C4-2B (cell line): Measurements from ENCODE around the gene BNC2.

Source experiments
- ZFX ChIP-seq: fragments of 450-650 bp; IDR thresholded peaks from 2 replicates; pipeline ENCODE4 v1.6.1; 2017
- TF ChIP-seq, protein P1 (sequence below): fragments of 450-650 bp; conservative IDR thresholded peaks from 2 replicates; pipeline ENCODE4 v1.5.1; 2017; ENCODE audit warnings: mild to moderate bottlenecking

DNA sequence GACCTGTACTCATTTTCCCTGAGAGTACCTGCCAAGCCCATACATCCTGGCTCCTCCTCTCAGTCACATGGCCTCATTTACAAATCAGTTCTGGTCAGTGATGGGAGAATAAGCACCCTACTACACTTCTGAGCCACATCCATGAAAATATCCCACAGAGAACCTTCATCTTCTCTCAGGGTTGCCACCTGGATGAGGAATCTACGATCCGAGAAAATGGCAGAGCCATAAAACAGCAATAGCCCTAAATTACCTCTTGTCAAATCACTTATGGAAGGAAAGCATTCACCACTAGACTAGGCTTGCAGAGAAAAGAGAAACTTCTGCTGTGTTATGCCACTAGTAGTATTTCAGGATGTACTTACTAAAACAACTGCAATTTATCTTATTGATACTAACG, 324.8 kb downstream of the BNC2 start:
- TF ChIP-seq, protein P1, sequence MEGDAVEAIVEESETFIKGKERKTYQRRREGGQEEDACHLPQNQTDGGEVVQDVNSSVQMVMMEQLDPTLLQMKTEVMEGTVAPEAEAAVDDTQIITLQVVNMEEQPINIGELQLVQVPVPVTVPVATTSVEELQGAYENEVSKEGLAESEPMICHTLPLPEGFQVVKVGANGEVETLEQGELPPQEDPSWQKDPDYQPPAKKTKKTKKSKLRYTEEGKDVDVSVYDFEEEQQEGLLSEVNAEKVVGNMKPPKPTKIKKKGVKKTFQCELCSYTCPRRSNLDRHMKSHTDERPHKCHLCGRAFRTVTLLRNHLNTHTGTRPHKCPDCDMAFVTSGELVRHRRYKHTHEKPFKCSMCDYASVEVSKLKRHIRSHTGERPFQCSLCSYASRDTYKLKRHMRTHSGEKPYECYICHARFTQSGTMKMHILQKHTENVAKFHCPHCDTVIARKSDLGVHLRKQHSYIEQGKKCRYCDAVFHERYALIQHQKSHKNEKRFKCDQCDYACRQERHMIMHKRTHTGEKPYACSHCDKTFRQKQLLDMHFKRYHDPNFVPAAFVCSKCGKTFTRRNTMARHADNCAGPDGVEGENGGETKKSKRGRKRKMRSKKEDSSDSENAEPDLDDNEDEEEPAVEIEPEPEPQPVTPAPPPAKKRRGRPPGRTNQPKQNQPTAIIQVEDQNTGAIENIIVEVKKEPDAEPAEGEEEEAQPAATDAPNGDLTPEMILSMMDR: no peak
- TF ChIP-seq ZFX: no peak
